Peyer's patch (tissue), 4 donors: ENCODE results near the gene DPF3.

Experiments used
- POLR2A ChIP-seq, 2 donors: fragments of 450-650 bp; IDR thresholded peaks; one replicate each; pipeline ENCODE4 v1.5.1; 2017; ENCODE audit warnings: antibody characterized with exemption in 2 of 2, mild to moderate bottlenecking in 2 of 2, moderate library complexity in 2 of 2
- TF ChIP-seq, protein P1 (sequence below), 6 experiments: fragments of 450-650 bp in 4 of 6; fragments of 200-600 bp in 2 of 6; sonication (generic) in 1 of 6; IDR thresholded peaks; one replicate each; pipeline ENCODE4 v1.5.1; 2017 to 2019; ENCODE audit warnings: antibody characterized with exemption in 6 of 6, mild to moderate bottlenecking in 3 of 6, moderate library complexity in 1 of 6

GRCh38 chr14:72793156-72793939 lies 100.6 kb downstream of the DPF3 start:
- TF ChIP-seq, protein P1, sequence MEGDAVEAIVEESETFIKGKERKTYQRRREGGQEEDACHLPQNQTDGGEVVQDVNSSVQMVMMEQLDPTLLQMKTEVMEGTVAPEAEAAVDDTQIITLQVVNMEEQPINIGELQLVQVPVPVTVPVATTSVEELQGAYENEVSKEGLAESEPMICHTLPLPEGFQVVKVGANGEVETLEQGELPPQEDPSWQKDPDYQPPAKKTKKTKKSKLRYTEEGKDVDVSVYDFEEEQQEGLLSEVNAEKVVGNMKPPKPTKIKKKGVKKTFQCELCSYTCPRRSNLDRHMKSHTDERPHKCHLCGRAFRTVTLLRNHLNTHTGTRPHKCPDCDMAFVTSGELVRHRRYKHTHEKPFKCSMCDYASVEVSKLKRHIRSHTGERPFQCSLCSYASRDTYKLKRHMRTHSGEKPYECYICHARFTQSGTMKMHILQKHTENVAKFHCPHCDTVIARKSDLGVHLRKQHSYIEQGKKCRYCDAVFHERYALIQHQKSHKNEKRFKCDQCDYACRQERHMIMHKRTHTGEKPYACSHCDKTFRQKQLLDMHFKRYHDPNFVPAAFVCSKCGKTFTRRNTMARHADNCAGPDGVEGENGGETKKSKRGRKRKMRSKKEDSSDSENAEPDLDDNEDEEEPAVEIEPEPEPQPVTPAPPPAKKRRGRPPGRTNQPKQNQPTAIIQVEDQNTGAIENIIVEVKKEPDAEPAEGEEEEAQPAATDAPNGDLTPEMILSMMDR (IDR thresholded peaks at IDR 0.05), result no peak
- TF ChIP-seq POLR2A (IDR thresholded peaks at IDR 0.05), result no peak
